ENCODE measurements around the gene SPAG16. TPM values are rescaled to one million over a fixed set of nuclear protein-coding genes. Genes with fewer than 3 reads are reported as not detected.

Gene SPAG16
- total and polyA plus RNA-seq, 2 donors (not counting 1 experiment from before 2014, with no cell fraction given), result 3.4 to 8.6 TPM

- Mint-ChIP-seq H3K27ac (no peak overlapping the region), H3K27me3 (no peaks in the 10 kb centered on the region), H3K4me1 (no peaks in the 10 kb centered on the region), H3K9me3 (ENCODE audit: insufficient read depth) (no peaks in the 10 kb centered on the region), H3K4me3 (no peak overlapping the region)
- no peaks in the 10 kb centered on the region for H3K79me2 ChIP-seq (ENCODE audit: control insufficient read depth, insufficient read depth, low read length)
- ChIA-PET POLR2A (no interaction called here), CTCF (interaction anchor here (0.6 kb wide), 1 partner anchor 1937 kb away, joined by 3 read pairs; no protein-coding TSS in a partner anchor)
- H4K20me1 ChIP-seq (ENCODE audit: control insufficient read depth, insufficient read depth, low read length, poor library complexity, severe bottlenecking), result no peaks in the 10 kb centered on the region
- H3K4me3 ChIP-seq (ENCODE audit: control extremely low read depth in 1 of 5, extremely low read depth in 1 of 5, insufficient read depth in 1 of 5, low read depth in 2 of 5, low read length in 4 of 5), result no peak overlapping the region
- no peaks in the 10 kb centered on the region for H3K9me3 ChIP-seq (ENCODE audit: control extremely low read depth in 1 of 3, control insufficient read depth in 2 of 3, insufficient read depth in 1 of 3, low read length in 2 of 3)
- intact Hi-C loops (cut with micrococcal nuclease), result no loop called here
- no peaks in the 10 kb centered on the region for H3K27me3 ChIP-seq (replicated peaks in 1 of 4; ENCODE audit: control extremely low read depth in 1 of 4, control insufficient read depth in 3 of 4, insufficient read depth in 4 of 4, low read length in 3 of 4)
- DNase-seq (no peak), ATAC-seq (ENCODE audit: low read depth) (no peak)
- TF ChIP-seq, protein P1, sequence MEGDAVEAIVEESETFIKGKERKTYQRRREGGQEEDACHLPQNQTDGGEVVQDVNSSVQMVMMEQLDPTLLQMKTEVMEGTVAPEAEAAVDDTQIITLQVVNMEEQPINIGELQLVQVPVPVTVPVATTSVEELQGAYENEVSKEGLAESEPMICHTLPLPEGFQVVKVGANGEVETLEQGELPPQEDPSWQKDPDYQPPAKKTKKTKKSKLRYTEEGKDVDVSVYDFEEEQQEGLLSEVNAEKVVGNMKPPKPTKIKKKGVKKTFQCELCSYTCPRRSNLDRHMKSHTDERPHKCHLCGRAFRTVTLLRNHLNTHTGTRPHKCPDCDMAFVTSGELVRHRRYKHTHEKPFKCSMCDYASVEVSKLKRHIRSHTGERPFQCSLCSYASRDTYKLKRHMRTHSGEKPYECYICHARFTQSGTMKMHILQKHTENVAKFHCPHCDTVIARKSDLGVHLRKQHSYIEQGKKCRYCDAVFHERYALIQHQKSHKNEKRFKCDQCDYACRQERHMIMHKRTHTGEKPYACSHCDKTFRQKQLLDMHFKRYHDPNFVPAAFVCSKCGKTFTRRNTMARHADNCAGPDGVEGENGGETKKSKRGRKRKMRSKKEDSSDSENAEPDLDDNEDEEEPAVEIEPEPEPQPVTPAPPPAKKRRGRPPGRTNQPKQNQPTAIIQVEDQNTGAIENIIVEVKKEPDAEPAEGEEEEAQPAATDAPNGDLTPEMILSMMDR (IDR thresholded peaks at IDR 0.05), result no peak
- no peak for TF ChIP-seq EZH2 (IDR thresholded peaks at IDR 0.05; ENCODE audit: borderline replicate concordance, insufficient read depth, low read depth, low read length, poor library complexity, severe bottlenecking)
- no peaks in the 10 kb centered on the region for H3K4me1 ChIP-seq (ENCODE audit: control insufficient read depth in 2 of 2, insufficient read depth in 2 of 2, low read length in 2 of 2)
- no peak overlapping the region for H2AFZ ChIP-seq (ENCODE audit: insufficient read depth, low read depth, low read length, poor library complexity, severe bottlenecking)
- H3K4me2 ChIP-seq (replicated peaks; ENCODE audit: low read depth, low read length, poor library complexity, severe bottlenecking), result no peak overlapping the region
- WGBS (ENCODE audit: insufficient coverage), result no CpG with 5 or more reads among the region's 1 CpG
- H3K27ac ChIP-seq (ENCODE audit: low read length in 2 of 2), result no peak overlapping the region
- no peaks in the 10 kb centered on the region for H3K36me3 ChIP-seq (replicated peaks in 1 of 2; ENCODE audit: control extremely low read depth in 1 of 2, control insufficient read depth in 1 of 2, extremely low read depth in 1 of 2, insufficient read depth in 2 of 2, low read length in 1 of 2)
- no peak overlapping the region for H3K9ac ChIP-seq (ENCODE audit: low read length)
Observed at GRCh38 chr2:213959589-213959988, 675.3 kb downstream of the SPAG16 start.

GRCh38 chr2:213971536-213971935, 687.3 kb downstream of the SPAG16 start:
- no peaks in the 10 kb centered on the region for H3K27me3 ChIP-seq (replicated peaks in 1 of 4; ENCODE audit: control extremely low read depth in 1 of 4, control insufficient read depth in 3 of 4, insufficient read depth in 4 of 4, low read length in 3 of 4)
- no peak overlapping the region for H2AFZ ChIP-seq (ENCODE audit: insufficient read depth, low read depth, low read length, poor library complexity, severe bottlenecking)
- no peaks in the 10 kb centered on the region for H3K9me3 ChIP-seq (ENCODE audit: control extremely low read depth in 1 of 3, control insufficient read depth in 2 of 3, insufficient read depth in 1 of 3, low read length in 2 of 3)
- no peak overlapping the region for H3K9ac ChIP-seq (ENCODE audit: low read length)
- H3K27ac ChIP-seq (ENCODE audit: low read length in 2 of 2), result no peak overlapping the region
- Mint-ChIP-seq H3K27ac (no peak overlapping the region), H3K4me3 (no peak overlapping the region), H3K4me1 (no peaks in the 10 kb centered on the region), H3K9me3 (ENCODE audit: insufficient read depth) (no peaks in the 10 kb centered on the region), H3K27me3 (no peaks in the 10 kb centered on the region)
- no peak overlapping the region for H3K4me2 ChIP-seq (replicated peaks; ENCODE audit: low read depth, low read length, poor library complexity, severe bottlenecking)
- TF ChIP-seq, protein P1 (IDR thresholded peaks at IDR 0.05), result no peak
- TF ChIP-seq EZH2 (IDR thresholded peaks at IDR 0.05; ENCODE audit: borderline replicate concordance, insufficient read depth, low read depth, low read length, poor library complexity, severe bottlenecking), result no peak
- POLR2A ChIA-PET, result no interaction called here
- intact Hi-C loops (cut with micrococcal nuclease), result no loop called here
- ATAC-seq (ENCODE audit: low read depth), result no peak
- no peaks in the 10 kb centered on the region for H3K79me2 ChIP-seq (ENCODE audit: control insufficient read depth, insufficient read depth, low read length)
- no peaks in the 10 kb centered on the region for H3K4me1 ChIP-seq (ENCODE audit: control insufficient read depth in 2 of 2, insufficient read depth in 2 of 2, low read length in 2 of 2)
- no peaks in the 10 kb centered on the region for H4K20me1 ChIP-seq (ENCODE audit: control insufficient read depth, insufficient read depth, low read length, poor library complexity, severe bottlenecking)
- CTCF ChIA-PET, result no interaction called here
- H3K4me3 ChIP-seq (ENCODE audit: control extremely low read depth in 1 of 5, extremely low read depth in 1 of 5, insufficient read depth in 1 of 5, low read depth in 2 of 5, low read length in 4 of 5), result no peak overlapping the region
- DNase-seq, result no peak
- H3K36me3 ChIP-seq (replicated peaks in 1 of 2; ENCODE audit: control extremely low read depth in 1 of 2, control insufficient read depth in 1 of 2, extremely low read depth in 1 of 2, insufficient read depth in 2 of 2, low read length in 1 of 2), result no peaks in the 10 kb centered on the region

Data from B cell (primary cell).